Loucy (cell line): Measurements from ENCODE around the gene RAPGEF2.

Experiments used
- H2AFZ ChIP-seq: fragments of 200-600 bp; sonication (generic); 2 replicates; pipeline ENCODE4 v1.6.0; 2016; ENCODE audit warnings: antibody characterized with exemption, mild to moderate bottlenecking, low read length, moderate library complexity
- H3F3A ChIP-seq: fragments of 200-600 bp; 2 replicates; pipeline ENCODE4 v1.6.0; 2016; ENCODE audit warnings: antibody characterized with exemption, low read depth, mild to moderate bottlenecking
- H3K27me3 ChIP-seq: fragments of 200-600 bp; sonication (generic); 2 replicates; pipeline ENCODE4 v1.6.1; 2014; ENCODE audit warnings: low read length, mild to moderate bottlenecking; ENCODE audit not compliant: insufficient read depth, poor library complexity, severe bottlenecking
- H3K36me3 ChIP-seq: fragments of 200-600 bp; sonication (generic); 2 replicates; pipeline ENCODE4 v1.6.1; 2016; ENCODE audit warnings: low read length; ENCODE audit not compliant: insufficient read depth
- H3K4me1 ChIP-seq: fragments of 200-600 bp; sonication (generic); 2 replicates; pipeline ENCODE4 v1.5.1; 2014; ENCODE audit warnings: low read length, mild to moderate bottlenecking; ENCODE audit not compliant: insufficient read depth, poor library complexity, severe bottlenecking
- H3K4me2 ChIP-seq: fragments of 200-600 bp; sonication (generic); 2 replicates; pipeline ENCODE4 v1.6.0; 2014; ENCODE audit warnings: antibody characterized with exemption, low read length, low read depth, mild to moderate bottlenecking; ENCODE audit not compliant: poor library complexity, severe bottlenecking
- H3K4me3 ChIP-seq: fragments of 200-600 bp; sonication (generic); 2 replicates; pipeline ENCODE4 v1.5.1; 2014; ENCODE audit warnings: low read length, mild to moderate bottlenecking, mixed read lengths; ENCODE audit not compliant: poor library complexity, severe bottlenecking
- H3K79me2 ChIP-seq: fragments of 200-600 bp; sonication (generic); 2 replicates; pipeline ENCODE4 v1.6.1; 2014; ENCODE audit warnings: low read length; ENCODE audit not compliant: insufficient read depth
- H3K9ac ChIP-seq: fragments of 200-600 bp; sonication (generic); 2 replicates; pipeline ENCODE4 v1.6.0; 2014; ENCODE audit warnings: mild to moderate bottlenecking, low read depth, low read length, moderate library complexity; ENCODE audit not compliant: poor library complexity, severe bottlenecking
- H3K9me2 ChIP-seq: fragments of 200-600 bp; sonication (generic); replicated peaks from 2 replicates; pipeline ENCODE4 v1.6.1; 2016; ENCODE audit warnings: low read depth, low read length, mixed read lengths
- H3K9me3 ChIP-seq: fragments of 200-600 bp; sonication (generic); 2 replicates; pipeline ENCODE4 v1.6.1; 2014; ENCODE audit warnings: mild to moderate bottlenecking, antibody characterized with exemption, low read length, low read depth; ENCODE audit not compliant: insufficient read depth
- H4K20me1 ChIP-seq: fragments of 200-600 bp; sonication (generic); 2 replicates; pipeline ENCODE4 v1.6.0; 2014; ENCODE audit warnings: antibody characterized with exemption, low read length, mild to moderate bottlenecking; ENCODE audit not compliant: insufficient read depth, poor library complexity, severe bottlenecking
- CTCF ChIP-seq: fragments of 200-600 bp; sonication (generic); conservative IDR thresholded peaks from 2 replicates; pipeline ENCODE4 v1.5.1; 2014; ENCODE audit warnings: mild to moderate bottlenecking, antibody characterized with exemption, low read length
- EZH2phosphoT487 ChIP-seq: fragments of 200-600 bp; IDR thresholded peaks from 2 replicates; pipeline ENCODE4 v1.6.1; 2018; ENCODE audit warnings: antibody characterized with exemption, mild to moderate bottlenecking, moderate library complexity, borderline replicate concordance

The RAPGEF2 gene

GRCh38 chr4:159201168-159201567 lies 98.3 kb downstream of the RAPGEF2 start:
- Histone ChIP-seq H4K20me1 (no peaks in the 10 kb centered on the region), H3K4me3 (no peak overlapping the region), H2AFZ (no peak overlapping the region), H3F3A (no peaks in the 10 kb centered on the region), H3K27me3 (no peaks in the 10 kb centered on the region), H3K36me3 (no peaks in the 10 kb centered on the region), H3K4me1 (peaks cover 37% of the 10 kb centered on the region), H3K79me2 (peaks cover 72% of the 10 kb centered on the region), H3K9ac (no peak overlapping the region), H3K9me3 (no peaks in the 10 kb centered on the region), H3K9me2 (no peaks in the 10 kb centered on the region), H3K4me2 (no peak overlapping the region)
- TF ChIP-seq EZH2phosphoT487 (no peak), CTCF (no peak)

DNA sequence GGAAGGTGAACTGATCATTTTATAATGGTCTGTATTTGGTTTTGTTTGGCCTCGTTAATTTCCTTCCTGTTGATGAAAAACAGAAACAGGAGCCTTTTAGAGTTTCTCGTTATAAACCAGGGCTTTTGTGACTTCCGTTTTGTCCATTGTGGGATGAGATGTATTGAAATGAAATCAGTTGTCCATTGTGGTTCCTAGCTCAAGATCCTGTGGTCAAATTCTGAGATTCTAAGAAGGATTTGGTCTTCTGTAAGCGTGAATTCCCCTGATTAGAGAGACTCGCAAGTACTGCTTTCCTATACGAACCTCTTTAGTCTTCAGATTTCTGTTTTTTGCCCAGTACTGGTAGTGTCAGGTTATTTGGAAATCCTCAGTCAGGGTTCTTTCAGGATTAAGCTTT lies 101.7 kb downstream of the RAPGEF2 start:
- Histone ChIP-seq H3K27me3 (no peaks in the 10 kb centered on the region), H3K36me3 (no peaks in the 10 kb centered on the region), H3K4me2 (no peak overlapping the region), H3K4me1 (peaks cover 34% of the 10 kb centered on the region), H3K9me2 (no peaks in the 10 kb centered on the region), H3F3A (no peaks in the 10 kb centered on the region), H2AFZ (no peak overlapping the region), H3K4me3 (no peak overlapping the region), H4K20me1 (no peaks in the 10 kb centered on the region), H3K9ac (no peak overlapping the region), H3K9me3 (no peaks in the 10 kb centered on the region), H3K79me2 (peaks cover 75% of the 10 kb centered on the region)
- TF ChIP-seq CTCF (no peak), EZH2phosphoT487 (no peak)

DNA sequence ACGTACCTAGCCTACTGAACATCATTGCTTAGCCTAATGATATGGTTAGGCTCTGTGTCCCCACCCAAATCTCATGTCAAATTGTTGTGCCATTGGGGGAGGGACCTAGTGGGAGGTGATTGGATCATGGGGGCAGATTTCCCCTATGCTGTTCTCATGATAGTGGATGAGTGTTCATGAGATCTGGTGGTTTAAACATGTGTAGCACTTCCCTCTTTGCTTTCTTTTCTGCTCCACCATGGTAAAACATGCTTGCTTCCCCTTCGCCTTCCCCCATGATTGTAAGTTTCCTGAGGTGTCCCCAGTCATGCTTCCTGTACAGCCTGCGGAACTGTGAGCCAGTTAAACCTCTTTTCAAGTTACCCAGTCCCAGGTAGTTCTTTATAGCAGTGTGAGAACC lies 102.6 kb downstream of the RAPGEF2 start:
- Histone ChIP-seq H3K9ac (no peak overlapping the region), H4K20me1 (no peaks in the 10 kb centered on the region), H3K36me3 (peaks cover 2% of the 10 kb centered on the region; the same call in 1 of the 2 replicates), H3K4me2 (no peak overlapping the region), H2AFZ (no peak overlapping the region), H3K4me1 (peaks cover 32% of the 10 kb centered on the region), H3K9me2 (no peaks in the 10 kb centered on the region), H3F3A (no peaks in the 10 kb centered on the region), H3K4me3 (no peak overlapping the region), H3K27me3 (no peaks in the 10 kb centered on the region), H3K9me3 (no peaks in the 10 kb centered on the region), H3K79me2 (peaks cover 75% of the 10 kb centered on the region)
- no peak for TF ChIP-seq CTCF
